Activated CD4-positive, alpha-beta T cell treated with anti-CD3 and anti-CD28 coated beads, Interleukin-2, amount 10 ng/mL, durations not matched to agents 24 days and 14 days (primary cell): ENCODE results near the gene TMCC3. TPM values are rescaled to one million over a fixed set of nuclear protein-coding genes. Genes with fewer than 3 reads are reported as not detected.
"Not testable (repeated sequence)": the region's sequence is repeated elsewhere in the genome, so short reads cannot be mapped to it uniquely, and the experiment has no call there.

Experiments used
- DNase-seq: peaks from one replicate; pipeline ENCODE4 v3.0.0; 2022
- H3K27ac Mint-ChIP-seq: one replicate; pipeline ENCODE4 v1.8.0; 2022; ENCODE audit warnings: mild to moderate bottlenecking, mixed read lengths
- H3K27me3 Mint-ChIP-seq: one replicate; pipeline ENCODE4 v1.8.0; 2022; ENCODE audit warnings: mixed read lengths
- H3K36me3 Mint-ChIP-seq: one replicate; pipeline ENCODE4 v1.8.0; 2022; ENCODE audit warnings: low read depth, mild to moderate bottlenecking, mixed read lengths
- H3K4me1 Mint-ChIP-seq: one replicate; pipeline ENCODE4 v1.8.0; 2021; ENCODE audit warnings: mixed read lengths
- H3K4me3 Mint-ChIP-seq: one replicate; pipeline ENCODE4 v1.8.0; 2022; ENCODE audit warnings: mild to moderate bottlenecking, moderate library complexity, mixed read lengths
- H3K9me3 Mint-ChIP-seq: one replicate; pipeline ENCODE4 v1.8.0; 2021; ENCODE audit warnings: mixed read lengths
- intact Hi-C: fragments of 100-400 bp; cut with micrococcal nuclease; formaldehyde crosslinking; loops from one replicate; pipeline ENCODE4 v1.15.1; 2023
- total RNA-seq: library from RNA; stranded (reverse); gene quantifications from 2 replicates; pipeline ENCODE4 v1.2.3, GENCODE V29; 2022

Gene TMCC3
- total RNA-seq, 1 donor from 2014 or later: not detected

DNA sequence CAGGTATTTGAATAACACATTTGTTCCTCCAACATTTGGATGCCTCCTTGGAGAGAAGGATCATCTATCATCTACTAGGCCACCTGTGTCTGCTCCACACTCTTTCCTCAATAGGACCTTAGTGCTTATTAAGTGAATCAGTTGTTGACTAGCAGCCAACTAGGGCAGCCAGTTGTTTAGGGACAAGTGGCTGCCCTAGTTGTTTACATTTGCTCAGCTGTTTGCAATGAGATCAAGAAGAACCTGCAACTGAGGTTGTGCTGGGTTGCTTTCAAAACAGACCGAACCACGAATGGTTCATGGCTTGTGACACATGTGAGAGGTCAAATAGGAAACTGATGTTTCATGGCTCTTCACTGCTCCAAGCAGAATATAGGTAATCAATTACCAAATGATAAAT lies 53.8 kb downstream of the TMCC3 start:
- H3K4me1 Mint-ChIP-seq: no peaks in the 10 kb centered on the region
- H3K4me3 Mint-ChIP-seq: no peak overlapping the region
- H3K9me3 Mint-ChIP-seq: no peaks in the 10 kb centered on the region
- H3K36me3 Mint-ChIP-seq: no peaks in the 10 kb centered on the region
- intact Hi-C loops: no loop called here
- H3K27me3 Mint-ChIP-seq: peaks cover 25% of the 10 kb centered on the region
- DNase-seq: no peak
- H3K27ac Mint-ChIP-seq: no peak overlapping the region

DNA sequence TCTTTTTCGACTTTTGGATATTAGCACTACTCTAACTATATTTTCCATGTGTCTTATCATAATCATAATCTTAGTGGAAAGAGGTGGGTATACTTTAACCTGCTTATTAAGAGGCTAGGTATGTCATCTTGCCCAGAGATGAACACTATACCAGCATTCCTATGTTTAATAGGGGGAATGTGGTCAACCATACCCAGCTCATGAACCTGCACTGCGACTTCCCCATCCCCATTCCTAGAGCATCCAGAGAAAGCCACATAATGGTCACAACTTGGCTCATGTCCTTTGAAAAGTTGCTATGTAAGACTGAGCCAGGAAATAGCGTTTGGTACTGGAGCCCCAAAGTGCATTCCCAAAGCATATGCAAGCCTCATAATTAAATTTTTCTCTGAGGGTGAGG lies 55.2 kb downstream of the TMCC3 start:
- no peak overlapping the region for H3K4me3 Mint-ChIP-seq
- no peaks in the 10 kb centered on the region for H3K9me3 Mint-ChIP-seq
- no peaks in the 10 kb centered on the region for H3K36me3 Mint-ChIP-seq
- intact Hi-C loops: no loop called here
- DNase-seq: no peak
- H3K4me1 Mint-ChIP-seq: no peaks in the 10 kb centered on the region
- peaks cover 23% of the 10 kb centered on the region for H3K27me3 Mint-ChIP-seq
- H3K27ac Mint-ChIP-seq: no peak overlapping the region

DNA sequence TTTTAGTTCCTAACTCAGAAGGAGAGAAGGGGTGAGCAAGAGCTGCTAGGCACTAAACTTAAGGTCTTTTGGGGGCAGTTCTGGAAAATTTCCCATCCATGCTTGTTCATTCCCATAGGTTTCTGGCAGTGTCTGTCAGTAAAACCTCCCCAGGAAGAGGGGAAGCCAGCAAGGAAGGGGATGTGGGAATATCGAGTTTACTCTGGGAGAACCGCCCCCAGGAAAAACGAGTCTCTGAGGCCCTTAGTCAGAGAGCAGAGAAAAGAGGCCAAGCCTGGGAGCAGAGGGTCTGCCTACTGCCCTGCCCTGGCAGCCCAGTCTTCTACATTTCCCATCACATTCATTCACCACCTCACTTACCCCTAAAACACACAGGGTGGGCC lies 55.9 kb downstream of the TMCC3 start:
- Mint-ChIP-seq H3K9me3 (no peaks in the 10 kb centered on the region), H3K36me3 (no peaks in the 10 kb centered on the region), H3K27ac (no peak overlapping the region), H3K27me3 (peaks cover 23% of the 10 kb centered on the region), H3K4me3 (no peak overlapping the region), H3K4me1 (no peaks in the 10 kb centered on the region)
- intact Hi-C loops: no loop called here
- no peak for DNase-seq

DNA sequence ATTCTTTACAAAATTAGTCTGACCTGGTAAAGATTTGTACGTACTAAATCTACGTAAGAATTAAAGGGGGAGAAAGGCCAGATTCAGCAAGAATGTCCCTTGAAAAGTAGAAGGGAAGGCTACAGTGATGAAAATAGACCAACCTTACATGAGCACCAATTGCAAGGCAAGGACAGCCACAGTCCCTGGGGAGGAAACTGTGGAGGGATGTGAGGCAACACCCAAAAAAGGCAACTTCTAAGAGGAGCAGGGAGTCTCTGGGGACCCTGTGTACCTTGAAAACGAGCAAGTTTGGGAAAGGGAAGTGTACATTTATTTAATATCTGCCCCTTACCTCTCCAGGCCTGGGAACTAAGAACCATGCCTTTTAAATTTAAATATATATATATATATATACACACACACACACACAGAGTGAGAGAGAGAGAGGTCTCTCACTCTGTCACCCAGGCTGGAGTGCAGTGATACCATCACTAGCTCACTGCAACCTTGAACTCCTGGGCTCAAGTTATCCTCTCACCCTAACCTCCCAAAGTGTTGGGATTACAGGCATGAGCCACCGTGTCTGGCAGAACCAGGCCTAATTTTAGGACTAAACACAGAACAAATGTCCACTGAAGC lies 56.4 kb downstream of the TMCC3 start:
- H3K4me3 Mint-ChIP-seq: no peak overlapping the region
- DNase-seq: no peak
- no peaks in the 10 kb centered on the region for H3K36me3 Mint-ChIP-seq
- H3K27me3 Mint-ChIP-seq: peaks cover 19% of the 10 kb centered on the region
- no peak overlapping the region for H3K27ac Mint-ChIP-seq
- intact Hi-C loops: no loop called here
- no peaks in the 10 kb centered on the region for H3K4me1 Mint-ChIP-seq
- H3K9me3 Mint-ChIP-seq: no peaks in the 10 kb centered on the region

DNA sequence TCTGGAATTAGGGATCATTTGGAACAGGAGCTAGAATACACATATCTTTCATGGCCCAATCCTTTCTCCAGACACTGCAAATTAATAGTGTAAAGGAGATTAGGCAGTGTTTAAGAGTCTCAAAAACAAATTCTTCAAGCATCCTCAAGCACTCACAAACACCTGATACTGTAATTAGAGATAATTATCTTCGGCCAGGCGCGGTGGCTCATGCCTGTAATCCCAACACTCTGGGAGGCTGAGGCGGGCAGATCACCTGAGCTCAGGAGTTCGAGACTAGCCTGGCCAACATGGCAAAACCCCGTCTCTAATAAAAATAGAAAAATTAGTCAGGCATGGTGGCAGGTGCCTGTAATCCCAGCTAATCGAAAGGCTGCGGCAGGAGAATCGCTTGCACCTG lies 57.6 kb downstream of the TMCC3 start:
- H3K36me3 Mint-ChIP-seq, intact Hi-C loops, DNase-seq, H3K9me3 Mint-ChIP-seq, H3K27ac Mint-ChIP-seq, H3K4me1 Mint-ChIP-seq, H3K4me3 Mint-ChIP-seq: not testable (repeated sequence)
- peaks cover 12% of the 10 kb centered on the region for H3K27me3 Mint-ChIP-seq

DNA sequence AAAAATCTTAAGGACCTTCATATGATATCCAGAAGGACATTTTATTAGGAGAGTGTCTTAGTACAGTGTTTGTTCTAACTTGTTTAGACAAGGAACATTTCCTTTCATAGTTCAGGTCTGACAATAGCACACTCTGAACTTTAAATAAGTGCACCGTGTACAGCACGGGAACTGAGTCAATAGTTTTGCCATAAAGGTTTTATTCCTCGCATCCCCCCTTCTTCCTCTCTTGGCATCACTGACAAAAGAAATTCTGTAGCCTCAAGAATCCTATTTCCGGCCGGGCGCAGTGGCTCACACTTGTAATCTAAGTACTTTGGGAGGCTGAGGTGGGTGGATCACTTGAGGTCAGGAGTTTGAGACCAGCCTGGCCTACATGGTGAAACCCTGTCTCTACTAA lies 58.3 kb downstream of the TMCC3 start:
- no peak overlapping the region for H3K4me3 Mint-ChIP-seq
- intact Hi-C loops: no loop called here
- H3K27me3 Mint-ChIP-seq: peaks cover 12% of the 10 kb centered on the region
- no peaks in the 10 kb centered on the region for H3K9me3 Mint-ChIP-seq
- no peak overlapping the region for H3K27ac Mint-ChIP-seq
- no peaks in the 10 kb centered on the region for H3K36me3 Mint-ChIP-seq
- H3K4me1 Mint-ChIP-seq: no peaks in the 10 kb centered on the region
- DNase-seq: no peak

DNA sequence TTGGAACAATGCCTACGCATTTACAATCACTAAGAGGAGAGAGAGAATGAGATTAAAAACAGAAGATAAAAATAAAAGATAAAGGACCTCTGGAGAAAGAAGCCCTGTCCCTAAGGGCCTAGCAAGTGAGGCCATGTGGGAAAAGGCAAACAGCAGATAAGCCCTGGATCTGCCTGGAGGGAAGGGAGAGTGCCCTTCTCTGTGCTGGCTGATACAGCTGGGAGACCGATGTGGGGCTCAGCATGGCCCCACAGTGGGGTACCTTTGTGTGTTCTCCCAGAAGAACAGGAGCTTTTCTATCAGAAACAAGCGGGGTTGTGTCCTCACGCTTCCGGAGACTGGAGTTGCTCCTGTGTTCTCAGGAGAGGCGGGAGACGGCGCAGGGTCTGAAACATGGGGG lies 59.9 kb downstream of the TMCC3 start:
- Mint-ChIP-seq H3K4me3 (no peak overlapping the region), H3K27ac (no peak overlapping the region)
- intact Hi-C loops: no loop called here

DNA sequence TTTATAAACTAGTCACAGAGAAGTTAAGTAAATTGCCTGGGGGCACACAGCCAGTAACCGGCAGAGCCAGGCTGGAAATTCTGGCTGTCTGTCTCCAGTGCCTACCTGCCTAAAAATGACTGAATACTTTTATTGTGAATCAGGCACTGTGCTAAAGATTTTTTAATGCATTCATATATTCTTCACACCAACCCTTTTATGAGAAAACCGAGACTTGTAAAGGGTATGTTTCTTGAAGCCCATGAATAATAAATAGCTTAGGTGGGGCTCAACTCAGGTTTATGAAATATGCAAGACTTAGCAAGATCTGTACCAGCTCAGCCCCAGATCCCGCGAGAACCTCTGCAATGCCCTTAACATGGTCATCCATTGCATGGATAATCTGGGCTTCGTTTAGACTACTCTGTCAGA lies 60.8 kb downstream of the TMCC3 start:
- H3K4me3 Mint-ChIP-seq: no peak overlapping the region
- intact Hi-C loops: no loop called here
- no peak for DNase-seq
- no peak overlapping the region for H3K27ac Mint-ChIP-seq
- H3K4me1 Mint-ChIP-seq: peaks cover 2% of the 10 kb centered on the region
- H3K36me3 Mint-ChIP-seq: no peaks in the 10 kb centered on the region
- H3K9me3 Mint-ChIP-seq: no peaks in the 10 kb centered on the region
- H3K27me3 Mint-ChIP-seq: peaks cover 10% of the 10 kb centered on the region

More for the DNA sequence above, 59.9 kb downstream of the TMCC3 start:
- peaks cover 10% of the 10 kb centered on the region for H3K27me3 Mint-ChIP-seq
- peaks cover 2% of the 10 kb centered on the region for H3K4me1 Mint-ChIP-seq
- no peaks in the 10 kb centered on the region for H3K36me3 Mint-ChIP-seq
- no peak for DNase-seq
- no peaks in the 10 kb centered on the region for H3K9me3 Mint-ChIP-seq

DNA sequence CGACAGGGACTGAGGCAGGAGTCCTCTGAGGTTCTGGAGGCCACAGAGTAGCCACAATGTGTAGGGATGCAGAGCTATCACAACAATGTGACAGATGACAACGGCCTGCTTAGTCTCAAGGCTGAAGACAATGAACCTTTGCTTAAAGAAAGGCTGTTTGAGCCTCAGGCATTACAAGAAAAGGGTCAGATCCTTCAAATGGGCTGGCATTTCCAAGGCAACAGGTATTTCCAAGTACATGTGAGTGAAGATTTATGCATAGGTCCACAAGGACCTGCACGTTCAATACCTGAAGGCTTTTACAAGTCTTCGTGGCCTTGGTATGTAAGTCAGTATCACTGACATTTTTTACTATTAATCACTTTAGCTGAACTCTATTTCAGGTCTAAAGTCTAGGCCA lies 62.0 kb downstream of the TMCC3 start:
- Mint-ChIP-seq H3K27ac (no peak overlapping the region), H3K4me1 (peaks cover 2% of the 10 kb centered on the region), H3K27me3 (peaks cover 4% of the 10 kb centered on the region), H3K9me3 (no peaks in the 10 kb centered on the region), H3K36me3 (no peaks in the 10 kb centered on the region), H3K4me3 (no peak overlapping the region)
- no peak for DNase-seq
- intact Hi-C loops: no loop called here

DNA sequence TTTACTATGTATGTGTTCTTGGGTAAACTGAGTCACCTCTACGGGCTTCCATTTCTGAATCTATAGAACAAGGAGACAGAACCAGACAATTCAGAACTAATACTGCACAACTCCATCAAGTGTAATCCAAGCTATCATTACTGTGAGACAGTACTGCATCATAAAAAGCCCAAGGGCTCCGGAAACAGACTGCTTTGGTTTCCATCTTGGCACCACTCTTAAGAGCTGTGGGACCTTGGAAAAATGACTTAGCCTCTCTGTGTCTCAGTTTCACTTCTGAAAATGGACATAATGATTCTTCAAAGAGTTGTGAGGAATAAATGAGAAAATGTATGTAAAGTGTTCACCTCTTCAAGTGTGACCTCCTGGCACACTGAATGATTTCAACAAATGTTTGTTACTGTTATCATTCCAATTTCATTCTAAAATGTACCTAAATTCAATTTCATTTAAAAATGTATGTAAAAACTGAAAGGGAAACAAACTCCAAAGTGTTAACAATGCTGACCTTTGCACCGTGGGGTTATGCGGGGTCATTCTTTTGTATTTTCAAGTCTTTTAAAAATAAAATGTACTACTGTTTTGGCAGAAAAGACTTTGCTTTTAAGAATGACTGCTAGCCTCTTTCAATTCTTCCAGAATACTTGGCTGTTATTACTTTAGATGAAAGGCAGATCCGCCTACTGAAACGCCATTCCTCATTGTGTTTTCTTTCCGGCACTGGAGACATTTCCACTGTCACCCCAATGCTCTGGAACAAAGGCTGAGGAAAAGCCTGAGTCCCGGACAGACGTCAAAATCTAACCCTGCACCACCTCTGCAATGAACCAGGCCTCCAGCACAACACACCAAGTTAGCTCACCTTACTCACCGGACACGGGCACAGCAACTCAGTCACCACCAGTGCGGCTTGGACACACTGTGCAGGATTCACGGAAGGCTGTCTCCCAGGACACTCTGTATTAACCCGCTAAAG lies 62.8 kb downstream of the TMCC3 start:
- Mint-ChIP-seq H3K9me3 (no peaks in the 10 kb centered on the region), H3K36me3 (no peaks in the 10 kb centered on the region), H3K27me3 (peaks cover 4% of the 10 kb centered on the region), H3K4me3 (no peak overlapping the region), H3K4me1 (peaks cover 2% of the 10 kb centered on the region), H3K27ac (no peak overlapping the region)
- intact Hi-C loops: no loop called here
- DNase-seq: no peak

DNA sequence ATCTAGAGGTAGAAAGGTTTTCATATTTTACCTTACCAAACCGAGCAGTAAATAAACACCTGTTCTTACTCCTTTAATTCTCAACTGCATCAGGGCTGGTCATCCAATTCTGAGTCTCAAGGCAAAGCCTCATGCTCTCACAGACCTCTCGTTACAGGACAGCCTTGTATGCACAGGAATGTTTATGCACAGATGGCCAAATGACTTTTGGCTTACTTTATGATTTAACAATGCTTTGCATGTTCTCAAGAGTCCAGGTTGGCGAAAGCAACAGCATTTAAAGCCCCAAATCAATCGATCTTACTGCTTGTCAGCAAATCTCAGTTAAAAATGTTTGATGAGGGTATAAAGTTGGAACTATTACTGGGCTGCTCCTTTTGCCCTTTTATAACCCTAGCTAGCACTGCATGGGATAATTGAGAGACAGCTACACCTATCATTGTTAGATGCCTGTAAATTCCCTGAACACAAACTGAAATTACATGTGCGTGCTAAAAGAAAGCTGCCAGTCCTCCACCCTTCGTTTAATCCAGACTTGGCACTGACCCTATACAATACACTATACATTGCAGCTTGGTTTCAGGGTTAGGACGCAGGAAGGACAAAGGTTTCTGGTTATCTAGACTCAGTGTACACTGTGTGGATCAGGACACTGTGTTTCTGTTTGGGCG lies 63.6 kb downstream of the TMCC3 start:
- Mint-ChIP-seq H3K4me1 (peaks cover 2% of the 10 kb centered on the region), H3K27me3 (peaks cover 6% of the 10 kb centered on the region), H3K36me3 (no peaks in the 10 kb centered on the region)

DNA sequence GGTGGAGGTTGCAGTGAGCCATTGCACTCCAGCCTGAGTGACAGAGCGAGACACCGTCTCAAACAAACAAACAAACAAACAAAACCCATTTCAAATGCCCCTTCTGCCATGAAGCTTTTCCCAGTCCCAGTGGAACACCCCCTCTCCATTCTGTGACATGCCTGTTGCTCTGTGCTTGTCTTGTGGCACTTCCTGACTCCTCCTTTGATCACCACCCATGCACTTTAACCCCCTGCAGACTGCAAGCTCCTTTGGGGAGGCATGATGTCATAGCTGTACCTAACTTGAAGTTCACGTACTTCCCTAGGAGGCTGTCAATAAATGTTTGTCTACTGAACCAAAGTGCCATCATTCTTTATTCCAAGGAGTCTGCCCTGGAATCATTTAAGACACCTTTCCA lies 64.7 kb downstream of the TMCC3 start:
- H3K27me3 Mint-ChIP-seq: peaks cover 5% of the 10 kb centered on the region
- DNase-seq: no peak
- no peaks in the 10 kb centered on the region for H3K9me3 Mint-ChIP-seq
- H3K36me3 Mint-ChIP-seq: no peaks in the 10 kb centered on the region
- intact Hi-C loops: no loop called here
- H3K4me3 Mint-ChIP-seq: no peak overlapping the region
- peaks cover 2% of the 10 kb centered on the region for H3K4me1 Mint-ChIP-seq
- H3K27ac Mint-ChIP-seq: no peak overlapping the region

More for the DNA sequence above, 63.6 kb downstream of the TMCC3 start:
- Mint-ChIP-seq H3K9me3 (no peaks in the 10 kb centered on the region), H3K4me3 (no peak overlapping the region), H3K27ac (no peak overlapping the region)
- DNase-seq: no peak
- intact Hi-C loops: no loop called here

DNA sequence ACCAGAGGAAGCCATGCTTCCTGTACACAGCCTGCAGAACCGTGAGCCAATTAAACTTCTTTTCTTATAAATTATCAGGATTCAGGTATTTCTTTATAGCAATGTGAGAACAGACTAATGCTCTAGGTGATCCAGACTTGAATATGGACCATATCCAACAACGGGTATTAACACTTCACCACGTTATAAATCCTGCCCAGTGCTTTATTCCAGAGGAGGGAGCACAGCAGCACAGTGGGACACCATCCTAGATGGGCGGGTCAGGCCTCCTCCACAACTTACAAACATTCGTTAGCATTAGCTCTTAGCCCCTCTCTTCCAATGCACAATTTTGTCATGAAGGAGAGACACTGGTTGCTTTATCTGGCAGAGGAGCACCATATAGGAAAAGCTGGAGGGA lies 66.0 kb downstream of the TMCC3 start:
- Mint-ChIP-seq H3K9me3 (no peaks in the 10 kb centered on the region), H3K4me1 (peaks cover 2% of the 10 kb centered on the region), H3K36me3 (no peaks in the 10 kb centered on the region), H3K4me3 (no peak overlapping the region), H3K27me3 (peaks cover 9% of the 10 kb centered on the region), H3K27ac (no peak overlapping the region)
- no peak for DNase-seq
- intact Hi-C loops: no loop called here

DNA sequence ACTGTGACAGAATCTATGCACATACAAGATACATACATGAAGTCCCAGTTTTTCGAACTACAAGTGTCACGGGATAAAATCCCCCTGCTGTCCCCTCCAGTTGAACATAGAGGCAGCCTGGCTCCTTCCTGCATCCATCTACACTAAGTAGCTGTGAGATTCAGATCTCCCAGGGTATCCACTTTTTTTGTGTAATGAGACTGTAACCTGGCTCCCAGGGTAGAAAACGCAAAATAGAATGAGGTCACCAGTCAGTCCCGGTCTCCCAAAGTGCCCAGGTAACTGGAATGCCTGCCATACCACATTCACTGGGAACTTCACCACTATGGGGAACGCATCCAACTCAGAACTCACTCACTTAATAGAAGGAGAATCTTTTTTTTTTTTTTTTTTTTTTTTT lies 67.8 kb downstream of the TMCC3 start:
- Mint-ChIP-seq H3K9me3 (no peaks in the 10 kb centered on the region), H3K27me3 (peaks cover 9% of the 10 kb centered on the region), H3K27ac (no peak overlapping the region), H3K4me3 (no peak overlapping the region), H3K36me3 (no peaks in the 10 kb centered on the region), H3K4me1 (peaks cover 2% of the 10 kb centered on the region)
- no peak for DNase-seq
- intact Hi-C loops: no loop called here
